Mammary epithelial cell (primary cell): ENCODE measurements around the gene BTBD9.

Experiments used
- CTCF ChIP-seq, 2 donors: IDR thresholded peaks in 1 of 2; conservative IDR thresholded peaks in 1 of 2; 2 replicates each; pipeline ENCODE4 v1.5.1; 2011 to 2012; ENCODE audit warnings: inconsistent platforms in 2 of 2, low read length in 2 of 2, mild to moderate bottlenecking in 2 of 2, control low read depth in 1 of 2, low read depth in 1 of 2; ENCODE audit not compliant: insufficient read depth in 1 of 2; ENCODE audit errors: extremely low read depth in 1 of 2
- EZH2 ChIP-seq: IDR thresholded peaks from 2 replicates; pipeline ENCODE4 v1.6.1; 2012; ENCODE audit warnings: low read length, inconsistent platforms, borderline replicate concordance

GRCh38 chr6:38501931-38502330, 137.8 kb downstream of the BTBD9 start:
- no peak for TF ChIP-seq CTCF (conservative IDR thresholded peaks at IDR 0.05 in 1 of 2, IDR thresholded peaks at IDR 0.05 in 1 of 2; ENCODE audit: extremely low read depth in 1 of 2, insufficient read depth in 1 of 2, low read depth in 1 of 2, low read length in 2 of 2)
- TF ChIP-seq EZH2: no peak
